Ovary (tissue), 3 donors: ENCODE results near the gene RGN.

ENCODE experiments used
- POLR2A ChIP-seq: fragments of 450-650 bp; IDR thresholded peaks from one replicate; pipeline ENCODE4 v1.6.1; 2017; ENCODE audit warnings: antibody characterized with exemption, mild to moderate bottlenecking, moderate library complexity
- TF ChIP-seq, protein P1 (sequence below), 3 donors: fragments of 450-650 bp in 2 of 3; fragments of 200-600 bp in 1 of 3; IDR thresholded peaks; one replicate each; pipeline versions ENCODE4 v1.5.1 to v1.8.0; 2016 to 2022; ENCODE audit warnings: antibody characterized with exemption in 3 of 3, mild to moderate bottlenecking in 1 of 3
- donor health status: DM: no; HTN: no; CAD: no.

DNA sequence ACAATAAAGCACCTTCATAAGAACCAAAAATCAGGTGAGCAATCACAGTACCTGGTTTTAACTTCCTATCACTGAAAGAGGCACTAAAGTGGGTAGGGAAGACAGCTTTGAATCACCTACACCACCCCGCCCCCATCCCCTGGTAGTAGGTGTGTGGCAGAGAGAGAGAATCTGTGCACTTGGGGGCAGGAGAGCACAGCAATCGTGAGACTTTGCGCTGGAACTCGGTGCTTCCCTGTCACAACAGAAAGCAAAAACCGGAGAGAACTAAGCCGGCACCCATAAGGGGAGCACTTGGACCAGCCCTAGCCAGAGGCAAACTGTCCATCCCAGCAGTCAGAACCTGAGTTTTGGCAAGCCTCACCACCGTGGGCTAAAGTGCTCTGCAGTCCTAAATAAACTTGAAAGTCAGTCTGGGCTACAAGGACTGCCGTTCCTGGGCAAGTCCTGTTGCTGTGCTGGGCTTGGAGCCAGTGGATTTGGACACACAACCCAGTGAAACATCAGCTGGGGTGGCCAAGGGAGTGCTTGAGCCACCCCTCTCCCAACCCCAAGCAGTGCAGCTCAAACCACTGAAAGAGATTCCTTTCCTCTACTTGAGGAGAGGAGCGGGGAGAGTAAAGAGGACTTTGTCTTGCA, 34.2 kb downstream of the RGN start:
- TF ChIP-seq POLR2A = no peak
- TF ChIP-seq, protein P1, sequence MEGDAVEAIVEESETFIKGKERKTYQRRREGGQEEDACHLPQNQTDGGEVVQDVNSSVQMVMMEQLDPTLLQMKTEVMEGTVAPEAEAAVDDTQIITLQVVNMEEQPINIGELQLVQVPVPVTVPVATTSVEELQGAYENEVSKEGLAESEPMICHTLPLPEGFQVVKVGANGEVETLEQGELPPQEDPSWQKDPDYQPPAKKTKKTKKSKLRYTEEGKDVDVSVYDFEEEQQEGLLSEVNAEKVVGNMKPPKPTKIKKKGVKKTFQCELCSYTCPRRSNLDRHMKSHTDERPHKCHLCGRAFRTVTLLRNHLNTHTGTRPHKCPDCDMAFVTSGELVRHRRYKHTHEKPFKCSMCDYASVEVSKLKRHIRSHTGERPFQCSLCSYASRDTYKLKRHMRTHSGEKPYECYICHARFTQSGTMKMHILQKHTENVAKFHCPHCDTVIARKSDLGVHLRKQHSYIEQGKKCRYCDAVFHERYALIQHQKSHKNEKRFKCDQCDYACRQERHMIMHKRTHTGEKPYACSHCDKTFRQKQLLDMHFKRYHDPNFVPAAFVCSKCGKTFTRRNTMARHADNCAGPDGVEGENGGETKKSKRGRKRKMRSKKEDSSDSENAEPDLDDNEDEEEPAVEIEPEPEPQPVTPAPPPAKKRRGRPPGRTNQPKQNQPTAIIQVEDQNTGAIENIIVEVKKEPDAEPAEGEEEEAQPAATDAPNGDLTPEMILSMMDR (IDR thresholded peaks at IDR 0.05) = no peak
